Breast epithelium (tissue), 3 donors: ENCODE results near the gene FHIT.

Experiments used
- POLR2A ChIP-seq: fragments of 450-650 bp; IDR thresholded peaks from one replicate; pipeline ENCODE4 v1.6.1; 2016; ENCODE audit warnings: antibody characterized with exemption, mild to moderate bottlenecking, moderate library complexity
- POLR2AphosphoS5 ChIP-seq, 3 donors: sonication (generic); formaldehyde crosslinking; IDR thresholded peaks; one replicate each; pipeline ENCODE4 v1.6.1; 2017; ENCODE audit warnings: antibody characterized with exemption in 3 of 3
- TF ChIP-seq, protein P1 (sequence below), 3 donors: fragments of 450-650 bp; IDR thresholded peaks; one replicate each; pipeline ENCODE4 v1.5.1; 2016 to 2017; ENCODE audit warnings: antibody characterized with exemption in 3 of 3, mild to moderate bottlenecking in 3 of 3, moderate library complexity in 3 of 3

DNA sequence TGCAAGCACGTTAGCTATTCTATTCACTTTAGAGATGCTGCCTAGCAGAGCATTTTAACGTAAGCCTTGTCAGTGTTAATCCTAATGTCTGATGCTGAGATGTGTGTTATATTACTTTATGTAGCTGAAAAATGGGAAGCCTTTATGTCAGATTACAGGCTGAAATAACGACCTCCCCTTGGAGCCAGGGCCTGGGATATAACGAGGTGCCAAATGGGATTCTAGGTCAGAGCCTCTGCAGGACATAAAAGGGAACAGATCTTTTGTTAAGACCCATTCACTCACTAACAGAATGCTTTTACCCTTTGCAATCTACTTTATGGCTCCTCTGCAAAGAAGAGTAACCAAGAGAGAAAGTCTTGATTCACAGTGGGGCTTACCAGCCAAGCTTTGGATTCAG, 1385.9 kb downstream of the FHIT start:
- TF ChIP-seq, protein P1, sequence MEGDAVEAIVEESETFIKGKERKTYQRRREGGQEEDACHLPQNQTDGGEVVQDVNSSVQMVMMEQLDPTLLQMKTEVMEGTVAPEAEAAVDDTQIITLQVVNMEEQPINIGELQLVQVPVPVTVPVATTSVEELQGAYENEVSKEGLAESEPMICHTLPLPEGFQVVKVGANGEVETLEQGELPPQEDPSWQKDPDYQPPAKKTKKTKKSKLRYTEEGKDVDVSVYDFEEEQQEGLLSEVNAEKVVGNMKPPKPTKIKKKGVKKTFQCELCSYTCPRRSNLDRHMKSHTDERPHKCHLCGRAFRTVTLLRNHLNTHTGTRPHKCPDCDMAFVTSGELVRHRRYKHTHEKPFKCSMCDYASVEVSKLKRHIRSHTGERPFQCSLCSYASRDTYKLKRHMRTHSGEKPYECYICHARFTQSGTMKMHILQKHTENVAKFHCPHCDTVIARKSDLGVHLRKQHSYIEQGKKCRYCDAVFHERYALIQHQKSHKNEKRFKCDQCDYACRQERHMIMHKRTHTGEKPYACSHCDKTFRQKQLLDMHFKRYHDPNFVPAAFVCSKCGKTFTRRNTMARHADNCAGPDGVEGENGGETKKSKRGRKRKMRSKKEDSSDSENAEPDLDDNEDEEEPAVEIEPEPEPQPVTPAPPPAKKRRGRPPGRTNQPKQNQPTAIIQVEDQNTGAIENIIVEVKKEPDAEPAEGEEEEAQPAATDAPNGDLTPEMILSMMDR (IDR thresholded peaks at IDR 0.05), result no peak
- TF ChIP-seq POLR2A, result no peak
- no peak for TF ChIP-seq POLR2AphosphoS5 (IDR thresholded peaks at IDR 0.05)
